SJCRH30 (cell line): ENCODE measurements around the gene CYP51A1. TPM values are rescaled to one million over a fixed set of nuclear protein-coding genes. Genes with fewer than 3 reads are reported as not detected.
A peak's percentile ranks its signal among the peaks of the same experiment; 100 is the strongest.
"Not testable (repeated sequence)": the region's sequence is repeated elsewhere in the genome, so short reads cannot be mapped to it uniquely, and the experiment has no call there.

Experiments
- DNase-seq, 2 experiments: peaks; one replicate each; pipeline ENCODE4 v3.0.0-alpha.2; 2015 to 2020
- H3K27ac ChIP-seq: fragments of 250-450 bp; sonication (Bioruptor Pico); 2 replicates; pipeline ENCODE4 v1.5.1; 2020; ENCODE audit warnings: mild to moderate bottlenecking, moderate library complexity
- H3K27me3 ChIP-seq: fragments of 250-450 bp; sonication (Bioruptor Pico); 2 replicates; pipeline ENCODE4 v1.5.1; 2020; ENCODE audit warnings: mild to moderate bottlenecking, moderate library complexity
- H3K36me3 ChIP-seq: fragments of 250-450 bp; sonication (Bioruptor Pico); 2 replicates; pipeline ENCODE4 v1.5.1; 2020; ENCODE audit warnings: mild to moderate bottlenecking, moderate library complexity
- H3K4me1 ChIP-seq: fragments of 250-450 bp; sonication (Bioruptor Pico); 2 replicates; pipeline ENCODE4 v1.5.1; 2020; ENCODE audit warnings: mild to moderate bottlenecking, moderate library complexity
- H3K4me3 ChIP-seq: fragments of 250-450 bp; sonication (Bioruptor Pico); 2 replicates; pipeline ENCODE4 v1.5.1; 2020; ENCODE audit warnings: mild to moderate bottlenecking, moderate library complexity
- H3K9me3 ChIP-seq: fragments of 250-450 bp; sonication (Bioruptor Pico); replicated peaks from 2 replicates; pipeline ENCODE4 v1.5.1; 2020; ENCODE audit warnings: mild to moderate bottlenecking, moderate library complexity
- total RNA-seq: library from RNA; depleted of rRNA; stranded (reverse); fragments of >200 nt; shearing (Covaris generic); gene quantifications from 2 replicates; pipeline ENCODE4 v1.2.3, GENCODE V29; 2014; rRNA removed

Gene CYP51A1
- total RNA-seq: 130 and 131 TPM in 2 replicates

DNA sequence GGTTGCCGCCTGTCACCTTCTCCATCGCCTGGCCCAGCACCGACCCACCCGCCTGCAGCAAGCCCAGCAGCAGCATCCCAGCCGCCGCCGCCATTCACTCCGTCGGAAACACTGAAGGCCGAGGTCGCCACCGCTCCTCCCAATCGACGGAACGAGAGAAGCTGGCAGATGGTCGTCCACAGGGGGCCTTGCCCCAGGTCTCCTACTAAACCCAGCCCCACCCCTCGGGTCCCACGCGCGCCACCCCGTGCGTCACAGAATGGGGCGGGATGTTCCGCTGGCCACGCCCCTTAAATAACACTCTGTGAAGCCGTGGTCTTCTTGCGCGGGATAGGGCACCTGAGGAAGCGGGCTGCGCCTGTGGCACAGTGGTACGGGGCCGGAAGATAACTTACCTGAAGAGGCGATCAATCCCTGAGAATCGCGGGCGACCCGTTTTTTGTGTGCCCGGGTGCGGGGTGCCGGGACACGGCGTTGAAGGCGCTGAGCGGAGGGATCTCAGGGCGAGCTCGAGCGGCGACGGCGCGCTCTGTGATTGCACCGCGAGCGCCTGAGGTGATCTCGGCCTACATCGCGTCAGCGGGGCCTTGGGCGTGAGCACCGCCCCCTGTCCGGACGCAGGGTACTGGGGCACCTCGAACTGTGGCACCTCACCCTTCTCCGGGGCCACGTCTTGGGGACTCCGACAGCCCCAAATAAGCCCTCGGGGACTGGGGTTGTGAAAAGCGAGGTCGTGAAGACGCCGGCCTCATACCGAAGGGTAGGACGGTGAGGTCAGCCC is at the start of gene CYP51A1:
CYP51A1 (minus strand) TSS at position 207 of the 781 bp plus-strand sequence; CDS start at position 94, 113 bp downstream.
- peaks cover 12% of the 10 kb centered on the region for H3K36me3 ChIP-seq
- DNase-seq: peak; percentile 96
- H3K9me3 ChIP-seq: peaks cover 3% of the 10 kb centered on the region; the same call in 1 of the 2 replicates

DNA sequence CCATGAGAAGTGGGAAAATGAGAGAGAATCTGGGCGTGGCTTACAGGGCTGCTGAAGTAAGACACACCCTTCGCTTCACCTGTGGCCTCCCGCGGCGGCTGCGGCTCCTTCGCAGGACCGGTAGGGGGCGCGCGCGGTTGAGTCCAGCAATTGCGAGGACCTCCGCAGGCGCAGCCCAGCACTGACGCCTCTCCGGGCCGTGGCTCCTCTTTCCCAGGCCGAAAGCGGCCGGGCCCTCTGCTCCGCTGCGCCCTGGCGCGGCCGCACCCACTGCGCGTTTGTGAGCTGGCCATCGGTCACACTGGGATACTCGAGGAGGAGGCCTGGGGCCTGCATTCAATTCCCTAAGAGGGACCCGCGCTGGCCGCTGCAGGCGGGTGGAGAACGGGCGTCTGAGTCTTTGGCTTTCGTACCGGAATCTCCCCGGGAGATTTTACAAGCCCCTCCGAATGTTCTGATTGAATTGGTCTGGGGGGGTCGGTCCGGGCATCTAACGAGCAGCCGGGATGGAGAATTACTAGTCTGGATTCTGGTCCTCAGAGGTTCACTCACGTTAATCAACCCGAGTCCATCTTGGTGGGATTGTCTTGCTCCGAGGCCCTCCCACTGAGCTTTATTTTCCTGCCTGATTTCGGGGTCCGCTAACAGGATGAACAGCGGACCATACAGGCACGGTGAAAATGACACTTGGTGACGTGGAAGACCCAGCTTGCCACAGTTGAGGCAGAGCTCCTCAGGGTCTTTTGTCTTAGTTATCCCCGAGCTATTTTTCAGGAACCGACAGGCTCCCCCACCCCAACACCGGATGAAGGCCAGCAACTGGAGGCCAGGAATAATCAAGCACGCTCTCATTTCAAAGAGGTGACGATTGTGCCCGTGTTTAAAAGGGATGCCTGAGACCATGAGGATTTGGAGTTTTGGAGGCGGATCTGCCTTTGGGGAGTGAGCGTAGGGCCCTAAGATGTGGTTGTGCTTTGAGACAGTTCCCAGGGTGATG is 44.9 kb upstream of the CYP51A1 start, which contains the start of gene LRRD1:
LRRD1 (minus strand) TSS at position 215 of the 997 bp plus-strand sequence. CDS start 13,940 bp downstream, outside the sequence.
- no peak for DNase-seq
- Histone ChIP-seq H3K9me3 (peaks cover 13% of the 10 kb centered on the region; the same call in 1 of the 2 replicates), H3K27me3 (no peaks in the 10 kb centered on the region), H3K27ac (peak within 1 kb of the TSS; percentile 38), H3K4me3 (no peak within 1 kb of the TSS), H3K4me1 (peaks cover 8% of the 10 kb centered on the region), H3K36me3 (no peaks in the 10 kb centered on the region)

More for the DNA sequence above, at the start of gene CYP51A1:
- Histone ChIP-seq H3K27ac (peak within 1 kb of the TSS; percentile 87), H3K4me3 (peak within 1 kb of the TSS; percentile 82), H3K4me1 (peaks cover 5% of the 10 kb centered on the region; the same call in 1 of the 2 replicates), H3K27me3 (no peaks in the 10 kb centered on the region)

DNA sequence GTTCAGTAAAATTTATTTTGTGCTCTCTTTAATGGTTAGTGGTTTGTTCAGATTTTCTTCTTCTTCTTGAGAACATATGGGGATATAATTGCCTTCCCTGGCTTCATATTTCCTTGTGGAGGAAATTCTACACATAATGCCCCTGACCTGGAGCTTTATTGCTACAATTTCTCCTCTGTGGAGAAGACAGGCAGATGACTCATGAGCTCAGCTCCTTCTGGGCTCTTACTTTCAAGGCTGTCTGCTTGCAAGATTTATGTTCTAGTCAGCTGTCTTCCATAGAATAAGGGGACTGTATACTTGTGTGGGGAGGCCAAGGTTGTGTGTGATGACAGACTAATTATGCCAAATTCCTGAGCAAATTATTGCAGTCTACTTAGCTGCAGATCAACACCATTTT is 43.1 kb upstream of the CYP51A1 start:
- Histone ChIP-seq H3K27me3 (no peaks in the 10 kb centered on the region), H3K4me3 (no peak overlapping the region), H3K36me3 (no peaks in the 10 kb centered on the region), H3K4me1 (peaks cover 8% of the 10 kb centered on the region), H3K9me3 (peaks cover 4% of the 10 kb centered on the region; the same call in 1 of the 2 replicates), H3K27ac (peak overlapping the region; percentile 38)
- peak; percentile 87 to 96 for DNase-seq

GRCh38 chr7:92169529-92169928 is 35.3 kb upstream of the CYP51A1 start:
- not testable (repeated sequence) for H3K27me3 ChIP-seq, H3K36me3 ChIP-seq, H3K9me3 ChIP-seq, H3K4me3 ChIP-seq, H3K27ac ChIP-seq, H3K4me1 ChIP-seq, DNase-seq

GRCh38 chr7:92161271-92161670 is 27.0 kb upstream of the CYP51A1 start:
- Histone ChIP-seq H3K9me3 (no peaks in the 10 kb centered on the region), H3K4me3 (no peak overlapping the region), H3K36me3 (no peaks in the 10 kb centered on the region), H3K27ac (no peak overlapping the region), H3K4me1 (peaks cover 7% of the 10 kb centered on the region; the same call in 1 of the 2 replicates), H3K27me3 (no peaks in the 10 kb centered on the region)
- DNase-seq: no peak

DNA sequence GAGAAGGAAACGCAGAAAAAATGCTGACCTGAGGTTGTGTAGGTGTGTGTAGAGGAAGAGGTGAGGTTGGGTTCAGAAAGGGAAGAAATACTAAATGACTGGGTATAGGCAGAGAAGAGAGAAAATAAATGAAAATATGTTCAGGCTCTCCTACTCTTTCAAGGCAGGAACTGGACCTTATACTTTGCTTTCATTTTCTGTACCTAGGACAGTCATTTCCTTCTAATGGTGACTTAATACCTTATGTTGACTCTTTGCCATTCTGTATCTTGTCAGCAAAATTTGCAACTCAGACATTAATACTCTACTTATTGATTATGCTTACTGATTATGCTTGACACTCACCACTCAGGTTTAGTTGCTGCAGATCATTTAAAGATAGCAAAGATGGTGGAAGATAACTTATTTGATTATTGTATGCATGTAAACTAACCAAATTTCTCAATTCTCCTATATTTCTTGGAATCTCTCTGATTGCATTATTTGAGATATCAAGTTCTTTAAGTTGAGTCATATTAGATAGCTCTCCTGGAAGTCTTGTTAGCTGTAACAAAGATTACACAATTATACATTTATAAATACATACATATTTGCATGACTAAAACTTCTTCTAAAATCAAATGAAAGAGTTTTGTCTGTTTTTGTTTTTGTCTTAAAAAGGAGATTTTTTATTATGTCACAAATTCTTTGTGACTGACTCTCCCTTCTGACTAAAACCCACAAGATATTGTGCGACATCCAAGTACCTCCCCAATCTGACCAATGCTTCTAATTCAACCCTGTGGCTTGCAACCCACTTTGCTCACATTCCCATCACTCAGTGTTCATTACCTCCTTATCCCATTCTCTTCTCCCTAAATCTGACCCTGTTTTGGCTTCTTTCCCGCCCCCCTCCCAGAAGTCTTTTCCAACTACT is 24.6 kb upstream of the CYP51A1 start:
- no peak for DNase-seq

GRCh38 chr7:92156990-92157389 is 22.7 kb upstream of the CYP51A1 start:
- H3K27me3 ChIP-seq: no peaks in the 10 kb centered on the region
- H3K27ac ChIP-seq: no peak overlapping the region
- DNase-seq: no peak
- no peaks in the 10 kb centered on the region for H3K9me3 ChIP-seq
- no peak overlapping the region for H3K4me3 ChIP-seq
- H3K36me3 ChIP-seq: no peaks in the 10 kb centered on the region
- H3K4me1 ChIP-seq: 0 out of 2 replicates have a peak, but pooled peaks cover 4% of the 10 kb centered on the region

More for the DNA sequence above, 24.6 kb upstream of the CYP51A1 start:
- H3K4me3 ChIP-seq: no peak overlapping the region
- H3K4me1 ChIP-seq: 0 out of 2 replicates have a peak, but pooled peaks cover 4% of the 10 kb centered on the region
- no peaks in the 10 kb centered on the region for H3K36me3 ChIP-seq
- no peaks in the 10 kb centered on the region for H3K27me3 ChIP-seq
- no peaks in the 10 kb centered on the region for H3K9me3 ChIP-seq
- no peak overlapping the region for H3K27ac ChIP-seq

DNA sequence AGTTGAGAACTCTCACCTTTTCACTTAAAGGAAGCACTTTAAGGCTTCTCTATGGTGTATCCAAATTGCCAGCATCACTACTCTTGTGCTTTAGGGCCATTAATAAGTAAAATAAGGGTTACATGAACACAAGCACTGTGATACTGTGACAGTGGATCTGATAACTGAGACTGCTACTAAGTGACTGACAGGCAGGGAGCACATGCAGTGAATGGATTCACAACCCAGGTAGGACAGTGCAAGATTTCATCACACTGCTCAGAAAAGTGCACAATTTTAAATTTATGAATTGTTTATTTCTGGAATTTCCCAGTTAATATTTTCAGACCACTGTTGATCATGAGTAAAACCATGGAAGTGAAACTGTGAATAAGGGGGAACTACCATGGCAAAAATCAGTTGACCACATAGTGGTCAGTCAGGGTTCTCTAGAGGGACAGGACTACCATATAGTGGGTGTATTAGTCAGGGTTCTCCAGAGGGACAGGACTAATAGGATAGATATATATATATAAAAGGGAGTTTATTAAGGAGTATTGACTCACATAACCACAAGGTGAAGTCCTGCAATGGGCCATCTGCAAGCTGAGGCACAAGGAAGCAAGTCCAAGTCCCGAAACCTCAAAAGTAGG is 20.9 kb upstream of the CYP51A1 start:
- H3K27me3 ChIP-seq: no peaks in the 10 kb centered on the region
- H3K4me1 ChIP-seq: peaks cover 14% of the 10 kb centered on the region
- H3K9me3 ChIP-seq: no peaks in the 10 kb centered on the region
- no peak overlapping the region for H3K4me3 ChIP-seq
- no peak for DNase-seq
- no peaks in the 10 kb centered on the region for H3K36me3 ChIP-seq
- H3K27ac ChIP-seq: no peak overlapping the region

- peak overlapping the region; percentile 13; the same call in 1 of the 2 replicates for H3K27ac ChIP-seq
- no peaks in the 10 kb centered on the region for H3K9me3 ChIP-seq
- no peaks in the 10 kb centered on the region for H3K27me3 ChIP-seq
- no peaks in the 10 kb centered on the region for H3K36me3 ChIP-seq
- H3K4me1 ChIP-seq: peaks cover 10% of the 10 kb centered on the region
- no peak overlapping the region for H3K4me3 ChIP-seq
- DNase-seq: peak; percentile 42 to 75
These were observed 16.3 kb upstream of the CYP51A1 start for GRCh38 chr7:92150450-92151017.

DNA sequence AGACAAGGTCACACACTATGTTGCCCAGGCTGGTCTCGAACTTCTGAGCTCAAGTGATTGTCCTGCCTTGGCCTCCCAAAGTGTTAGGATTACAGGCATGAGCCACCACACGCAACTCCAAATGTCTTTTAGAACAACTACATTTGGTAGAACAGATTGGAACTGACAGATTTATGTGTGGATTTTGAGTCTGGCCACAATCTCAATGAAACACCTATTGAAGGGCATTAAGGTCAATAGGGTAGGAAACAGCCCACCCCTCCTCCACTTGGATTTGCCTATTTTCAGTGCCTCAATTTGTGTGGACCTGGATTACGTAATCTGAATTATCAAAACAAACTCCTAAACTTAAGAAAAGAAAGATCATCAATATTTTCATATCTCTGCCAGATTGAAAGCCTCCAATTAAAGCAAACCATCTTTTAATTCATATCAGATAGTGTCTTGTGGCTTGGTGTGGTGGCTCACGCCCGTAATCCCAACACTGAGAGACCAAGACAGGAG is 15.5 kb upstream of the CYP51A1 start:
- H3K27me3 ChIP-seq: no peaks in the 10 kb centered on the region
- H3K9me3 ChIP-seq: no peaks in the 10 kb centered on the region
- H3K4me1 ChIP-seq: peaks cover 10% of the 10 kb centered on the region
- H3K4me3 ChIP-seq: no peak overlapping the region
- no peak overlapping the region for H3K27ac ChIP-seq
- H3K36me3 ChIP-seq: no peaks in the 10 kb centered on the region
- DNase-seq: no peak

- not testable (repeated sequence) for H3K27ac ChIP-seq, DNase-seq, H3K4me1 ChIP-seq, H3K9me3 ChIP-seq, H3K36me3 ChIP-seq, H3K27me3 ChIP-seq, H3K4me3 ChIP-seq
These were observed 9.1 kb upstream of the CYP51A1 start for GRCh38 chr7:92143192-92143880.

- not testable (repeated sequence) for H3K4me1 ChIP-seq, H3K4me3 ChIP-seq, H3K27ac ChIP-seq, H3K27me3 ChIP-seq, H3K9me3 ChIP-seq, H3K36me3 ChIP-seq, DNase-seq
These were observed 8.5 kb upstream of the CYP51A1 start for GRCh38 chr7:92142791-92143190.
